BE2C (cell line): ENCODE results near the gene STKLD1.

Experiments used
- DNase-seq: peaks from one replicate; pipeline ENCODE4 v3.0.0-alpha.2; 2020
- H3K27me3 ChIP-seq: fragments of 250-450 bp; sonication (Bioruptor Pico); 2 replicates; pipeline ENCODE4 v1.5.1; 2020; ENCODE audit warnings: mild to moderate bottlenecking
- H3K36me3 ChIP-seq: fragments of 250-450 bp; sonication (Bioruptor Pico); 2 replicates; pipeline ENCODE4 v1.5.1; 2020; ENCODE audit warnings: mild to moderate bottlenecking
- H3K4me1 ChIP-seq: fragments of 250-450 bp; sonication (Bioruptor Pico); 2 replicates; pipeline ENCODE4 v1.5.1; 2020
- H3K4me3 ChIP-seq: 2 replicates; pipeline ENCODE4 v1.5.1; 2011; ENCODE audit warnings: low read depth, low read length
- H3K9me3 ChIP-seq: fragments of 250-450 bp; sonication (Bioruptor Pico); 2 replicates; pipeline ENCODE4 v1.5.1; 2020
- TF ChIP-seq, protein P1 (sequence below): IDR thresholded peaks from 2 replicates; pipeline ENCODE4 v1.5.1; 2012; ENCODE audit warnings: mild to moderate bottlenecking, low read depth, low read length

The STKLD1 gene

DNA sequence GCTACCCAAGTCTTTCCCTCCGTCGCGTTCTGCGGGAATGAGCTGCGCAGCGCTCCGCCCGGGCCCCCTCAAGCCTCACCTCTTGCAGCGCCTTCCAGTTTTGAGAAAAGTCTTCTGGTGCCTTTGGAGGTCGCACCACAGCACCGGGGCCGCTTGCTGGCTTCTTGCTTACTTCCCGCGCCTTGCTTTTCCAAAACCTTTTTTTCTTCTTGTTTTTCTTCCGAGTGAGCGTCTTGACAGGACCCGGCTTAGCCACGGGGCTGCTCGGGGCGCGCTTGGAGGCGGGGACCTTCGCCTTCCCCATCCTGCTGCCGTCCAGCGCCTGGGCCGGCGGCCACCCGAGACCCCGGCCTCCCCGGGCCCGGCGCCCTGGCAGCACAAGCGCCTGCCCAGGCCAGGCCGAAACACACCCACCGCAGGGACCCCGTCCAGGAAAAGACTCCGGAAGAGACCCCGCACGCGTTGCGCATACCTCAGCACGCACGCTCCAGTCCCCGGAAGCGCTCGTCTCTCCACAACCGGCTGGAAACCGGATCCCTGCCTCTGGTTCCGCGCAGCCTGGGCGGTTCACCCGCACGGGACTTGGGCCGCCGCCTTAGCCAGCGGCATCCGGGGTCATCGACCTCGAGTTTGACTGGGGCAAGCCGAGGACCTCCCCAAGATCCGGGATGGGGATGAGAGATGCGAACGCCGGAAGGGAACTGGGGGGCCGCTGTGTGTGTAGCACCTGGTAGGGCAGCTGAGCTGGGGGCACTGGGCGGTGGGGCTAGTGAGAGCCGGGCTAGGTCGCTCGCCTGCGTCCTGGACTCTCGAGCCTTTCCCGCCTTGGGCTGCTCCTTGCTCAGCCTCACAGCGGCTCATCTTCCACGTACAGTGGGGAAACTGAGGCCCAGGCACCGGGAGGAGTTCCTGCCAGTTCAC, 41.6 kb downstream of the STKLD1 start, which contains the start of gene REXO4:
Gene REXO4, minus strand, starts transcription at position 470 of the 921 bp plus-strand sequence. Its CDS starts 166 bp downstream, at position 304.
- peak; percentile 91 for DNase-seq
- peaks cover 26% of the 10 kb centered on the region for H3K36me3 ChIP-seq
- H3K4me3 ChIP-seq = peak within 1 kb of the TSS; percentile 98
- H3K4me1 ChIP-seq = no peaks in the 10 kb centered on the region
- H3K9me3 ChIP-seq = no peaks in the 10 kb centered on the region
- H3K27me3 ChIP-seq = no peaks in the 10 kb centered on the region
- TF ChIP-seq, protein P1, sequence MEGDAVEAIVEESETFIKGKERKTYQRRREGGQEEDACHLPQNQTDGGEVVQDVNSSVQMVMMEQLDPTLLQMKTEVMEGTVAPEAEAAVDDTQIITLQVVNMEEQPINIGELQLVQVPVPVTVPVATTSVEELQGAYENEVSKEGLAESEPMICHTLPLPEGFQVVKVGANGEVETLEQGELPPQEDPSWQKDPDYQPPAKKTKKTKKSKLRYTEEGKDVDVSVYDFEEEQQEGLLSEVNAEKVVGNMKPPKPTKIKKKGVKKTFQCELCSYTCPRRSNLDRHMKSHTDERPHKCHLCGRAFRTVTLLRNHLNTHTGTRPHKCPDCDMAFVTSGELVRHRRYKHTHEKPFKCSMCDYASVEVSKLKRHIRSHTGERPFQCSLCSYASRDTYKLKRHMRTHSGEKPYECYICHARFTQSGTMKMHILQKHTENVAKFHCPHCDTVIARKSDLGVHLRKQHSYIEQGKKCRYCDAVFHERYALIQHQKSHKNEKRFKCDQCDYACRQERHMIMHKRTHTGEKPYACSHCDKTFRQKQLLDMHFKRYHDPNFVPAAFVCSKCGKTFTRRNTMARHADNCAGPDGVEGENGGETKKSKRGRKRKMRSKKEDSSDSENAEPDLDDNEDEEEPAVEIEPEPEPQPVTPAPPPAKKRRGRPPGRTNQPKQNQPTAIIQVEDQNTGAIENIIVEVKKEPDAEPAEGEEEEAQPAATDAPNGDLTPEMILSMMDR = no peak

DNA sequence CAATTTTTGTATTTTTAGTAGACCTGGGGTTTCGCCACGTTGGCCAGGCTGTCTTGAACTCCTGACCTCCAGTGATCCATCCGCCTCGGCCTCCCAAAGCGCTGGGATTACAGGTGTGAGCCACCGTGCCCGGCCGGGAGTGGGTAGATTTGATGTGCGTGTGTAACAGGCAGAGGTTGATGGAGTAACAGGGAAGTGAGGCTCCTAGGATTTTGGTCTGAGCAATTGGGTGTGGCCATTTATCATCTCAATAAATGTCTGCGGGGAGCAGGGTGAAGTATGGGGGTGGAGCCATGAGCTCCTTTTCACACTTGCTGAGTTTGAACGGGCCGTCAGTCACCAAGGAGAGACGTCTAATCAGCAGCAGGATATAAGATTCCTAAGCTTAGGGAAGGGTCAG, 42.8 kb downstream of the STKLD1 start:
- TF ChIP-seq, protein P1 = no peak

DNA sequence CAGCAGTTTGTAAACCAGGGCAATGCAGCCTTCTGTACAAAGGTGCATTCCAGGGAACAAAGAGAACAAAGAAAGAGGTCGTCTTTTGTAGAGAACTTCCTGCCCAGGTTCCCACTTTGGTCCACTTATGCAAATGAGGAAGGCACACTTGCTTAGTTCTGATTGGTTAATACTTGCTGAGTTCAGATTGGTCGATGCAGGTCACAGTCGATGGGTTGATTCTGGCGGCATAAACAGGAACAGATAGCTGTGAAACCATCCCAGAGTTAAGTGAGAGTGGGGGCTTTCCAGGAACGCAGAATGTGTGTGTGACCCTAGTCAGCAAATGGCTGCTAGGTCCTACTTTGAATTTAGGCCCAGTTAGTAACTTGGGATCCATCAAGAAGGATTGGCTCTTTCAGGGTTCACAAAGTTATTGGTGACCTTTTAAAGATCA, 44.2 kb downstream of the STKLD1 start:
- Histone ChIP-seq H3K4me3 (no peak overlapping the region), H3K36me3 (peaks cover 10% of the 10 kb centered on the region), H3K4me1 (no peaks in the 10 kb centered on the region), H3K9me3 (no peaks in the 10 kb centered on the region), H3K27me3 (no peaks in the 10 kb centered on the region)
- no peak for DNase-seq
- TF ChIP-seq, protein P1 = no peak

More for the DNA sequence above, 42.8 kb downstream of the STKLD1 start:
- Histone ChIP-seq H3K36me3 (peaks cover 16% of the 10 kb centered on the region), H3K4me3 (peak overlapping the region; percentile 98), H3K4me1 (no peaks in the 10 kb centered on the region), H3K27me3 (no peaks in the 10 kb centered on the region), H3K9me3 (no peaks in the 10 kb centered on the region)
- no peak for DNase-seq

DNA sequence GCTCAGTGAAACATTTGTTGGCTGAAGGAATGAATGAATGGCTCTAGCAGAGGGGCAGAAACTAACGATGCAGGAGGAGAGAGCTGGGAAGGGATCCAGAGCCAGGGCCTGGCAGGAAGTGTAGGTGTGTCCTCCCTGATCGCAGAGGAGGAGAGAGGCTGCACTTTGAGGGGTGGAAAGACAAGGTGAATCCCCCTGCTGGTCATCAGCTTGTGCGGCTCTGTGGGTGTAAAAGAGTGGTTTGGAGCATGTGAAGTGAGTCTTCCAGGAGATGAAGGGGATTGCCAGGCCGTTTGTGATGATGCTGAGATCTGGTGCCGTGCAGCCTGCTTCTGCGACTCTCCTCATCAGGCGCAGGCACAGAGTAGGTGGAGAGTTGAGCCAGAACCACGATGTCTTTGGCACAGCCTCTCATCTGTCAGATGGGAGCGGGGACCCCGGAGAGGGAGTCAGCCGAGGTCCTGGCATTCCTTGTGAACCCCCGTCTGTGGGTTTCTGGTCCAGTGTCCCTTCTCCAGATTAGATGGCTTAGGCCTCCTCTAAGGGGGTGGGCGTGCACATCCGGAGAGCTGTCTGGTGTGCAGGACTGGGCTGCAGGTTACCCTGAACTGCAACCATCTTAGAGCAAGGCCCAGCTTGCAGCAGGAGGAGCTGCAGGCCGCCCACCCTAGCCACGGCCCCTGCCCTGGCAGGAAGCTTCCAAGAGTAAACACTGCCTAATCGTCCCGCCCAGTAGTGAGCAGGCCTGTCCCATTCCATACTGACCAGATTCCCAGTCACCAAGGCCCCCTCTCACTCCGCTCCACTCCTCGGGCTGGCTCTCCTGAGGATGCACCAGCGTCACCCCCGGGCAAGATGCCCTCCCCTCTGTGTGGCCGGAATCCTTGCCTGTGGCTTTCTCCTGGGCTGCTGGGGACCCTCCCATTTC, 45.7 kb downstream of the STKLD1 start, which contains the start of gene ADAMTS13:
Gene ADAMTS13, plus strand, starts transcription at position 753 of the 928 bp plus-strand sequence. Its CDS starts 77 bp downstream, at position 830.
- H3K4me1 ChIP-seq = no peaks in the 10 kb centered on the region
- TF ChIP-seq, protein P1 = peak; percentile 48
- no peak within 1 kb of the TSS for H3K4me3 ChIP-seq
- H3K9me3 ChIP-seq = no peaks in the 10 kb centered on the region
- no peaks in the 10 kb centered on the region for H3K27me3 ChIP-seq
- DNase-seq = peak; percentile 54
- no peaks in the 10 kb centered on the region for H3K36me3 ChIP-seq

DNA sequence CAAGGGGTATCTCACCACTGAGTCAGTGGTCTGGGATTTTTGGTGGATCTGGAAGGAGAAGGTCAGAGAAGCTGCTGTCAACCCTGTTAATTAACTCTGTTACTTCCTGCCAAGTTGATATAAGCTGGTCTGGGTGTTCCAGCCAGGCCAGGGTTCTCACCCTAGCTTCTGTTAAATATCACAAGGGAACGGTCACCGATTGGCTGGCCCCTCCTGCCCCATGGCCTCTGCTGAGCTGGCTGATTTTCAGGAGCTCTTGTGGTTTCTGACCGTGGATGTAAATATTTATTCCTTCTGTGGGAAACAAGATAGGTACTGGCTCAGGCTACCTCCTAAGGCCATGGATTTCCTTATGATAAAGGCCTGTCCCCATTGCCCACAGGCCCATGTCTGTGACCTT, 47.0 kb downstream of the STKLD1 start:
- H3K4me1 ChIP-seq = no peaks in the 10 kb centered on the region
- H3K36me3 ChIP-seq = no peaks in the 10 kb centered on the region
- H3K27me3 ChIP-seq = no peaks in the 10 kb centered on the region
- TF ChIP-seq, protein P1 = no peak
- no peak overlapping the region for H3K4me3 ChIP-seq
- no peaks in the 10 kb centered on the region for H3K9me3 ChIP-seq
- no peak for DNase-seq
